ENCODE results near the gene KCNAB1. TPM values are rescaled to one million over a fixed set of nuclear protein-coding genes. Genes with fewer than 3 reads are reported as not detected.

KCNAB1 gene
- polyA plus RNA-seq, 10 donors, result 4.2 to 7.1 (median 5.2) TPM

DNA sequence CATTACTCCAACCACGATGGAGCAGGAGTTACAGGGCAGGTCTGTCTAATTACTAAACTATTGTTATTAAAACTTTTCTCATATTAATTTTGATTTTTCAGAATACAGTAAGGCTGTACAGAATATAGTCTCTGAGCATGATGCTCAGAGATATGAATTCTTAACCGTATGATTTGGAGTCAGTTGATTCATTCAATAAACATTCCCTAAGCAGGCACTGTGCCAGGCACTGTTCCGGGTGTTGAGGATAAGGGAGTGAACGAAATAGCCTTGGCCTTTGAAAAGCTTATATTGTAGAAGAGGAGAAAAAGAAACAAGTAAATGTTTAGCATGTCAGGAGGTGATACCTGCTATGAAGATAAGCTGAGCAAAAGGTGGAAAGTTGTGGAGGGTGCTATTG, 187.3 kb downstream of the KCNAB1 start:
- peak; percentile 46 to 58 (median 48) for DNase-seq

DNA sequence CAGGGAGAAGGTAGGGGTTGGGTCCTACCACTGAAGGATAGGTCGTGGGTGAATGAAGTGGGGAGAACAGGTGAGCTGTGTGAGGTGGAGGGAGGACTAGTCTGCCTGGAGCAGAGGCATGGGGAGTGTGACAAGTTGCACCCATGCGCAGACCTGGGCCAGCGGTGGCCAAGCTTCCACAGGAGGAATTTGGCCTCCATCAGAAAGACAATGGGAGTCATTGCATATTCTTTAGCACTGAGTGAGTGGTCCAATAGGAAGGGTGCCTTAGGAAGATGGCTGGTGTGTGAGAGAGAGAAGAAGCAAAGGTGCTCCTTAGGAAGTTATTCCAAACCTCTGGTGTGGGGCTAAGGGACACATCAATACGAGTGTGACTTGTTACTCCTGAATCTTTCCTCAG, 191.1 kb downstream of the KCNAB1 start:
- no peak for DNase-seq

DNA sequence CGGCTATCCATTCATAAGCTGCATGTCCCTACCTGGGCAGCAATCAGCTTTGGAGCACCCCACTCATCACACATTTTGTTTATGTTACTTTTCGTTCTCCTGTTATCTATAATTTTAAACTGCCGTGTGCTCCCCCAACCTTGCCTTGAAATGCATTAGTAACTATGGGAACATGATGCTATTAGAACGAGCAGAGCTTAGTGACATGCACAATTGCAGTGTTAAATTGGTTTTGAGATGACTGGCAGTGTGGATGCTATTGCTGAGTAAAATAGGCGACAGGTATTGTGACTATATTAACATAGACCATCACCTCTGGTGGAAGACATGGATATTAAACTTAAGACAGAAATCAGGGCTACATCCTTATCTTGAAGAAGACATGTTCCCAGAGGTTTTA, 191.6 kb downstream of the KCNAB1 start:
- no peak for DNase-seq

DNA sequence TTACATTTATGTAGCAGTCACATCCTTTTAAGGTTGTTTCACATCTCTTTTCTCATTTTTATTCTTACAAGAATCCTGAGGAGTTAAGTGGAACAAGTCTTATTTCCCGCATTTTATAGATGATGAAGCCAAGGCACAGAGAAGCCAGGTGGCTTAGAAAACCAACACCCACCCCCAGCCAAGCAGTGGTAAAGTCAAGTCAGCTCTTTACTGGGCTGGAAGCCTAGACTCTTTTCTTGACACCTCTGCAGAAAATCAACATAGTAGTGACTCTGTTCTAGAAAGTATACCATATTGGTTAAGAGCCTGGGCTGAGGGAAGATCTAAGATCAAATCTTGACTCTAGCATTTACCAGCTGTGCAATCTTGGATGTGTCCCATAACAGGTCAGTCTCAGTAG, 195.7 kb downstream of the KCNAB1 start:
- DNase-seq, result no peak

DNA sequence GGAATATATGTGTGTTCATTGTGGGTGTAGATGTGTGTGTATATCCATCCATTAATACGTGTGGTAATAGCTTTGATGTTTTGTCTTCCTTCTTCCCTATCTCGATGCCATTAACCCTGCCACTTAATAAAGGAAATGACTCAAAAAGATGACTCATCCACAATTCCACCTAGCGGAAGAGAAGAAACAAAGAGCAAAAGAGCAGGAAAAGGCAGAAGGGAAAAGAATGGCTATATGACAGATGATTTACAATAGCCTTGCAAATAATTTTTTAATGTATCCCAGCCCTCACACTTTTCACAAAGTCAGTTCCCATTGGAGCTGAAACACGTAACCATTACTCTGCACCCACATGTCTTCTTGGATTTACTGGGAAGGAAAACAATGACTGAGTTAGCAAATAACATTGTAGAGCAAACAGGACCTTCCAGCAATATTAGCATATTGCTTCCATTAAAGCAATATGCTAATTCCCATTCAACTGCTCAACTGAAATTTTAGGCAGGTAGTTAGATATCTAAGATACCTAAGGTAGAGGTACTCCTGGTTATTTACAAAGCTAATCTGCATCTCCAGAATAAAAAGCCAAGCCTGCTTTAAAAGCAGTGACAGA, 197.2 kb downstream of the KCNAB1 start:
- no peak for DNase-seq

DNA sequence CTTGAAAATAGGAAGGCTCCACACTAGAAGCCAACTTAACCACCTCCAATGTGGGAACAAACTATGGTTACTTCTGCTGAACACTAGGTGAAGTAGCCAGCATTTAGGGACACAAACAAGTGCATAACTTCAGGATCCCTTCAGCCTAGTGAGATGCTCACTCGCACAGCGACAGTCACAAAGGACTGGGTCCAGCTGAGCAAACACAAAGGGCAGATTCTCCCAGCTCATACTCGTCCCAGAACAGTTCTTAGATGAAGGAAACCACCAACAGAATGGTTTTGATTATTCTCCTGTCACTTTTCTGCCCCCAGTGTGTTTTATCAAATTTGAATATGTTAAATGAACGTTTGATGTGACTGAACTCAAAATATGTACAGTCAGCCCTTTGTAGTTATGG, 201.6 kb downstream of the KCNAB1 start:
- no peak for DNase-seq

DNA sequence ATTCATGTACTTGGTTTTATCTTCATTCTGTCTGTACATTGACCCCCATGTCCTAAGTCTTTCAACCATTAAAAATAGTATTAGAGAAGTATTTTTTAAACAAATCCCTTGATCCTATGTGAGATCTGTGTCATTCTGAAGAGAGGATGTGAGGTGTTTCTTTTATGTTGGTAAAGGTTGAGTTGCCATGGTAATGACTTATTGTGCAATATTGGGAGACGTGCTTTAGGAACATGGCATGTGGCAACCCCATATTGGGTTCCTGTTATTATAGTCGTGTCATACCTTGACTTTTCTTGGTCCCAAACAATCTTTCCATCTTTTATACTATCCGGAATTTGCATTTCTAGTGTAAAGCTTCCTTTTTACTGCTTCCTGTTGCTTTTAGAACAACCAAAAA, 203.1 kb downstream of the KCNAB1 start:
- DNase-seq, result no peak

DNA sequence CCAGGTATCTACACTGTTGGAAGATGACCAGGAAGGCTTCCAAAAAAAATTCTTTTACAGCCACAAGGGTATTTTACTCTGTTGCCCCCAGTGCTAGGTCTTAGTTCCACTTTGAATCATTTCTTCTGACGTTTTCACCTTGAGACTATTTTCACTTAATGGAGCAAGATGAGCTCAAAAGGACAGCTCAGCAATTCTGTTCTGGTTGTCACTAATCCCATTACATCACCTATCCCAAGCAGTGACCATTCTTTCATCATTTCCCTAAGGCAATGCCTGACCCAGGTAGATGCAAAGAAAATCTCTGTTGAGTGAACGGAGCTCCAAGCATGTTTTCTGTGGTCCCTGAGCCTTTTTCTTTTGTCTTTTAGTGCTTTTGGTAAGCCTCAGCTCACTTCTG, 210.0 kb downstream of the KCNAB1 start:
- no peak for DNase-seq

DNA sequence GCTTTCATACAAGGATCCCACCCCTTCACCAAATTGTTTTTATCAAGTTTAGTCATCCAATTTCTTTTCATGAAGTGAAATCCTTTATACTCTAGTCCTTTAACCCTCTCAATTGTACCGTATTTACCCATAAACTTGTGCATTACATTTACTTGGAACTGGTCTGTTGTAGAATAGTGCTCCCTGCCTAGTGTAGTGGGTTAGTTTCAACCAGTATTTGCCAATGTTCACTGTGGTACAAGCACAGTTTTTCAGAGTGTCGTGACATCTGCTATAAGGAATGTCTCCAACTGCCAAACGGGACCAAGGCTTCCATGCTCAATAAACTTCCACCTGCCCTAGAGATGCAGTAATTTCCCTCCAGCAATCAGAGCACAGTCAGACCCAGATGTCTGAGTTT, 211.9 kb downstream of the KCNAB1 start:
- DNase-seq, result peak in 1 of 3 donors; percentile 18

DNA sequence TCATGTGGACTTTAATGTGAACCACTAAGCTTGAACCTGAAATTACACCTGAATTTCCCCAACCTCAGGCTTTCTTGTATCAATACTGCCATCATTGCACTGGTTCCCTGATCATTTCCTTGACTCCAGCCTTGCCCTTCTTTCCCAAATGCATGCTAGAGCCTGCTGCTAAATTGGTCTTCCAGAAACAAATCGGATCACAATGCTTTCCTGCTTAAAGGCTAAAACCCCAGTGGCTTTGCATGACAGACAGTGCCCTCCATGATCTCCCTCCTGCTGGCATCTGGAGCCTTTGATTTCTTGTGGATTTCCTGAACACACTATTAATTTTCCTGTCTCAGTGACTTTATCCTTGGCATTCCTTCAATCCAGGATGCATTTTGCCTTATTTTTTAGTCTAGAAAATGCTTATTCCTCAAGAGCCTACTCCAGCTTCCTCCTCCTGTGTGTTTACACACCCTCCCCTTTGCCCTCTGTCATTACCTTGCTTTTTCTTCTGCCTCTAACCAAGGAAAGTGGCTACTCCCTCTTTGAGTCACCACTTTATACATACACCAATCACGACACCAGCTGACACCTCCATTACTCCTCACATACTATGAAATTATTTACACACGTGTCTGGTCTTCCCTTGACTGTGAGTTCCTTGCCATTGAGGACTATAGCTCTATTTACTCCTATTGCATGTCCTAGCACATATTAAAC, 214.6 kb downstream of the KCNAB1 start:
- no peak for DNase-seq

DNA sequence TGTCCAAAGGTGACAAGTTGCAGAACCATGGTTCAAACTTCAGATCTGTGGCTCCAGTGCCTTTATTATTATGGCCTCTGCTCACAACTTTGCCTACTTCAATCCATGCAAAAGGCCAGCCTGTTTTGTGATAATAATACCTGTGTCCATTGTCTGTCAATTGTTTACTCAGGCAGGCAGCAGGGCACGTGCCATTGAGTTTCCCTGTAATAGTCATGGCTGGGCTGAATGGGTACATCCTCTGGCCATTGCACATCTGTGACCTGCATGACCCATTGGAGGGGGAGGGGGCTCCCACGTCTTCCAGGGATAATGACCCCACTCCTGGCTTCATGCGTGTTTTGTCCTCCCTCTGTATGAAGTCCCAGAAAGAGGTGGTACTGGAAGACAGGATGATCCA, 219.1 kb downstream of the KCNAB1 start:
- DNase-seq, result no peak

DNA sequence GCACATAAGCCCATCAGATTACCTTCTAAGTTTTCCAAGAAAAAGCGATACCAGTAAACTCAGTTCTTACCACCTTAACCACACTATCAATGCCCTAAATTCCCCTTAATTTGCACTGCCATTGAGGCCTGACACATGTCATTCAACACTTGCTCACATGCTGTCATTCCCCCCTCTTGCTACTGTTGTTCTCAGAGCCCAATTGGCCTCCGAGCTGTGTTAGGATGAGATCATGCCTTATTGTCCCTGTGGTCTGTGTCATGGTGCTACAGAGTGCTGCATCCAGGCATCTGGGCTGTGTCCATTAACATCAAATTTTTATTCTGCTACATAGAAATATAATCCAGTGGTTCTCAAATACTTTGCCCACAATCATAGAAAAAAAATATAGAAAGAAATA, 221.0 kb downstream of the KCNAB1 start:
- DNase-seq, result no peak

DNA sequence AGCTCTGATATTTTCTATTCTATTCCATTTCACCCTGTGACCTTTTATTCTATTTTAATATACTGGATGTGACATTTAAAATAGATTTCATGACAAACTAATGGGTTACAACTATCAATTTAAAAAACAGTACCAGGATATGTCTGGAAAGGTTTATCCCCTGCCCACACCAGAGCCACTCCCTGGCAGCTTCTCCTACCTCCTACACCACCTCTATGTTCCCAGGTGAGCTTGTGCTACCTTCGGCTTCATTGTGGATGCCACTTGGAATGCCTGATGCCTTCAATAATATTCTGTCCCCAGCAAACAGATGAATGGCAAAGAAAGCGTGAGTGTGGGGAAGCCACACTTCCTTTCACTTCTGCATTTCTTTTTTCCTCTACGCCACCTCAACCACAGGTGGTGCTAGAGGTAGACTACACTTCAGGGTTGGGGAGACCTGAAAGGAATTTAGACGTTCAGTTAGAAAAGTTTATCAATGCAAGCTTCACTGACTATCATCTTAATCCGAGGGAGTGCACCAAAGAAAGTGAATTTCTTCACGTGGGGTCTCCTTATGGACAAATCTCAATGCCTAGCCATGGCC, 221.5 kb downstream of the KCNAB1 start:
- no peak for DNase-seq

DNA sequence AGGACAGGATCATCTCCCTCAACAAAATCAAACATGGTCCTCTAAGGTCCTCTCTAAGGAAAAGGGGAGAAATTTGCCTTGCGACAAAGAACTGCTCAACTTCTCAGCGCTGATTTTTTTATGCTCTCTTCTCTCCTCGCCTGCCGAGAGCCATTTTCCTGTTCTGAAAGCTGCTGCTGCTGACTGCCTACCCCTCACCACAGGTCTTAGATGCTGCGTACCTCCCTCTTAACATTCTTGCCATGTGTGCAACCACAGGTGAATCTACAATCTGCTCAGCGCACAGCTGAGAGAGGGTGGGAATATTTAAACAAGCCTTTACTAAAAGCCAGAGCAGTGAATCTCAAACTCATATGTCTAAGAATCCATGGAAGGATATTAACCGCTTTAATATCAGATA, 223.8 kb downstream of the KCNAB1 start:
- no peak for DNase-seq

DNA sequence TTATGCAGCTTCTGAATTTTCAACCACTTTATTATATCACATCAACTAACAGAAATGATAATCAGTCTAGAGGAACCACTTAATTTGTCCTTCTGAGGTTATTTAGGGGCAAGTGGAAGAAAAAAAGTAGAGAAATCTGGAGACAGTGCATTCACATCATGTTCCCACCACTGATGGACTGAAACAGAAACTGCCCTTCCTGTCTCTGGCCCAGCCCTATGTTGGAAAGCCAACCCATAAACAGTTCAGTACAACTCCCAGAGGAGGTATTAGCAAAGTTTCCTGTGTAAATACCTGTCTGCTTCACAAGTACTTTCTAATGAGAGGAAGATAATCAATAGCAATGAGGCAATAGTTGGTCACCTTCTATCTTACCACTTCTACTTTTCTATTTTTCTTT, 228.7 kb downstream of the KCNAB1 start:
- DNase-seq, result no peak

DNA sequence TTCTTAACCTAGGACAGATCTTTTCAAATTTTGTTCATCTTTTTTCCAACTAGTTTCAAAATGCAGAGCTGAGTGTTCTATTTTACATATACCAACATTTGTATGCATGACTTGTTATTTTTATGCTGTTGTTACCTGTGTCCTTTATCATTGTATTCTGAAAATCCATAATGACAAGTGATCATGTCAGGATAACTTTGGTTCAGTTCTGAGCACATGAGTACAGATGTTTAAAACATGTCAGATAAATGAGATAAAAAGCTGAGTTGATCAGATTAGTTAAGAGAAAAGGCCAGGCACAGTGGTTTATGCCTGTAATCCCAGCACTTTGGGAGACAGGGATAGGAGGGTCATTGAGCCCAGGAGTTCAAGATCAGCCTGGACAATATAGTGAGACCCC, 229.6 kb downstream of the KCNAB1 start:
- DNase-seq, result no peak

DNA sequence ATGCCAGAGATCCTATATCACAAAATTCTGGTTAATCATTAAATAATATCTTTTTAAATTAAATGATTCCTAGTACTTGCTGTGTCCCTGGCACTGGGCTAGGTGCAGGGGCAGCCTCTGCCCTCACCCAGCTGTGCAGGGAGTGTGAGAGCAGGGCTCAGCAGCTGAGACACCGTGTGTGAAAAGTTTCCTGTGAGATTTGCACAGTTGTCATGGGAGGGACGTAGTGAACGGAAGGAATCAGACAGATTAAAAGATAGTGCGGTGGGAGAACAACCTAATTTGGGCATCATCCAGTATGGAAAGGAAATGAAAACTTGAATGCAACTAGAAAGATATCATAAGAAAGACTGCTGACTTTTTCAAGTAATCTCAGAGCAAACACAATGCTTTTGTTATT, 230.4 kb downstream of the KCNAB1 start:
- DNase-seq, result no peak

DNA sequence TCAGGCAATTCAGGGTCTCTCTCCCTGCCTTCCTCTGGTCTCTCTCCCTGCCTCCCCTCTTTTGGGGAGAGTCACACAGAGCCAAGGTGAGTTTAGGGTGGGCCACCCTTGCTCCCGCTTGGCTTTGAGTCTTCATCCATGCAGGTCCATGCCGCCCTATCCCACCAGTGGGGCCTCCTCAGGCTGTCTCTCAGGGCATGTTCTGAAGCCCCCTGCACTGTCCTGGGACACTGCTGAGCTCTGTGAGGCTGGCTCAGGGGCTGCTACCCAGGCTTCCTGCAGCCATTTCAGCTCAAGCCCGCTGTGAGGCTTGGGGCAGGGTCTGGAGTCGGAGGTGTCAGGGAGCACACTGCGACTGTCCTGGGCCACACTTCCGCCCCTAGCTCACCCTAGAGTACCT, 231.4 kb downstream of the KCNAB1 start:
- DNase-seq, result no peak

DNA sequence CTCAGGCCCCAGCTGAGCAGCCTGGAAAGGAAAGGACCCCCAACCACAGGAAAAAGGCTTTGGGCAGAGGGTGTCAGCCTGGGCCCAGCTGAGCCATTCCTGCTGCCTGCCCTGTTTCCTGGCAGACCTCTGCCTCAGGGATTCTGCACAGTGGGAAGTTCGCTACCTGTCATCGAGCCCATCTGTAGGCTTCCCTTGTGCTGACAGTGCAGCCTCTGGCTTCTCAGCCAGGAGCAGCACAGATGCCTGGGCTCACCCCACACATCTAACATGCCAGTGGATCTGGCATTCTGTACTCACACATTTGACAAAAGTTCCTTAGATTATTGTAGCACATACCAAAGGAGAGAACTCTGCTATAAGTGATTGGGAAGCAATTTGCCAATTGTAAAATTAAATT, 232.3 kb downstream of the KCNAB1 start:
- DNase-seq, result no peak

DNA sequence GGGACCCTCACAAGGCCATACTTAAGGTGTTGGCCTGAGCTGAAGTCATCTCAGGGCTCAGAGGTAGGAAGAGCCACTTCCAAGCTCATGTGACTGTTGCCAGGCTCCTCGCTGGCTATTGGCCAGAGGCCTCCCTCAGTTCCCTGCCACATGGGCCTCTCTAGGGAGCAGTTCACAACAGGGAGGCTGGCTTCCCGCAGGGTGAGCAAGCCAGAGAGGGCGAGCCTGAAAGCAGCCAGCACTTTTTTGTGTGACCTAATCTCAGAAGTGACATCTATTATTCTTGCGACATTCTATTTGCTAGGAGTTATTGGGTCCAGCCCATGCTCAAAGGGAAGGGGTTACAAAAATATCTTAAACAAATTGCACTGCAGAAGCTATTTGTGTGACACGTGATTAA, 233.2 kb downstream of the KCNAB1 start:
- no peak for DNase-seq

DNA sequence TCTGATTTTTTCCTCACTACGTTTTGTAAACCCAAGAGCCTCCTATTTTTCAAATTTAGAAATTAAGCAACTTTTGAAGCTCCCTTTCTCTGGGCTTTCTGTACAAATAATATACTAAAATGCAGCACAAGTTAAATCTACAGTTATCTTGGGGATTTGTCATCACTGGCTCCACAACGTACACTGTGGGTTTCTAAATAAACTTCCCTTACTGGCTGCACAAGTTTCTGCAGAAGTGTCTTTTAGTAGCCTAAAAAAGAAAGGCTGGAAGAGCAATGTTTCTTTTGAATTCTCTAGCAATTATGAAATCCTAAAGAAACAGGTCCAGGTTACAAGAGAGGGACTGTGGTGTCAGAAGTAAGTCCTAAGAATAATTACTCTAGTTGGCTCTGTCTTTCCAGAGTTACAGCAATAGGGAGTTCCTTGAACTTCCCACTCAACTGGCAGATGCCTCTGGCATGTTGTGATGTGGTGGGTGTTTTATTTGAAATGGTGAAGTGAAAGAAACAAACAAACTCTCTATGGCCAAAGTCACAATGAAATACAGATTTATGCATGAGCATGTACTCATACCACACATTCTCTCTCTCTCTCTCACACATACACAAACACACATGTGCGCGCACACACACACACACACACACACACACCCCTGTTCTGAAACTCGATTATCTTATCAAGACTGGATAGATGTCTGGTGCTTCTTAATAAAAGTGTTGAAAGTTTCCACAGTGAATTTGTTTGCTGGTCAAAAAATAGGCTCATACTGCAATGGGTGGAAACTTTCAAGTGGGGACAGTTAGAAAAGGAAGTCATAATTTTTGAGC, 236.4 kb downstream of the KCNAB1 start:
- DNase-seq, result no peak

DNA sequence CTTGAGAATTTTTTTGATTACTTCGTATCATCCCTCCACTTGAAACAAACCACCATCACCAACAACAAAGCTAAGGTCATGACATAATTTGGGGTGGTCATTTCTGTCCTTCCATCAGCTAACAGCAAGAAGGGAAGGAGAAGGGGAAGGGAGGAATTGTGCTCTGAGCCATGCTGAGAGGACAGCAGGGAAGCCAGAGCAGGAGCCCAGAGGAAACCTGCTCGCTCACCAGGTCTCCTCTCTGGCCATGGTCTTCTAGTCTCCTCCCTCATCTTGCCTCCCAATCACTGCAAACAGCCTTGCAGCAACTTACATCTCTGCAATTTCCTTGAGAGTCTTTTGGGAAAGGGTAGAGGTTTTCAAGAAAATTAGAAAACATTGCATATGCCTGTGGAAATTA, 237.9 kb downstream of the KCNAB1 start:
- DNase-seq, result no peak

DNA sequence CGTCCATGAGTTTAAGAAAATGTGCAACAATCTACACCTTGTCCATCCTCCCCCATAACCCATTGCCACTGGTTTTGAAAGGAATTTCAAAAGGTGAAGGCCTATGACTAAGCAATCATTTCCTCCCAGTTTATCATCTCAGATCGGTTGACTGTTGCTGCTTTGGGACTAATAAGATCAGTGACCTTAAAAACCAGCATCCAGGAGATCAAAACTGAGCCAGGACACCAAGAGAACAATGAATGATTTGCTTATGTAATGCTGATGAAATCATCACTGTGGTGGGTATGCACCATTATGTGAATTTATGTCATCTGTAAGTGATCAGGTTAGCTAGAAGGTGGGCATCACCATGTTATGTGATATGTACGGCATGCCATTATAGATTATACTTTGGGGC, 239.0 kb downstream of the KCNAB1 start:
- DNase-seq, result no peak

Measured in muscle of back (tissue), 11 donors.